ENCODE results near the gene GDF10. TPM values are rescaled to one million over a fixed set of nuclear protein-coding genes. Genes with fewer than 3 reads are reported as not detected.

The GDF10 gene
- 0.57 and 46.8 TPM in 2 replicates for total RNA-seq (ENCODE audit: low replicate concordance)
- long read RNA-seq, result 0 reads

- Mint-ChIP-seq H3K27ac (no peak within 1 kb of the TSS), H3K4me1 (ENCODE audit: unreplicated experiment) (peaks cover 51% of the 10 kb centered on the region), H3K4me3 (peak within 1 kb of the TSS; percentile 91), H3K9me3 (no peaks in the 10 kb centered on the region), H3K36me3 (peaks cover 4% of the 10 kb centered on the region), H3K27me3 (peaks cover 83% of the 10 kb centered on the region)
- no peak for DNase-seq (ENCODE audit: extremely low spot score, unreplicated experiment)
- TF ChIP-seq, protein P1, sequence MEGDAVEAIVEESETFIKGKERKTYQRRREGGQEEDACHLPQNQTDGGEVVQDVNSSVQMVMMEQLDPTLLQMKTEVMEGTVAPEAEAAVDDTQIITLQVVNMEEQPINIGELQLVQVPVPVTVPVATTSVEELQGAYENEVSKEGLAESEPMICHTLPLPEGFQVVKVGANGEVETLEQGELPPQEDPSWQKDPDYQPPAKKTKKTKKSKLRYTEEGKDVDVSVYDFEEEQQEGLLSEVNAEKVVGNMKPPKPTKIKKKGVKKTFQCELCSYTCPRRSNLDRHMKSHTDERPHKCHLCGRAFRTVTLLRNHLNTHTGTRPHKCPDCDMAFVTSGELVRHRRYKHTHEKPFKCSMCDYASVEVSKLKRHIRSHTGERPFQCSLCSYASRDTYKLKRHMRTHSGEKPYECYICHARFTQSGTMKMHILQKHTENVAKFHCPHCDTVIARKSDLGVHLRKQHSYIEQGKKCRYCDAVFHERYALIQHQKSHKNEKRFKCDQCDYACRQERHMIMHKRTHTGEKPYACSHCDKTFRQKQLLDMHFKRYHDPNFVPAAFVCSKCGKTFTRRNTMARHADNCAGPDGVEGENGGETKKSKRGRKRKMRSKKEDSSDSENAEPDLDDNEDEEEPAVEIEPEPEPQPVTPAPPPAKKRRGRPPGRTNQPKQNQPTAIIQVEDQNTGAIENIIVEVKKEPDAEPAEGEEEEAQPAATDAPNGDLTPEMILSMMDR (conservative IDR thresholded peaks at IDR 0.05), result no peak
These were observed at the start of gene GDF10 for GRCh38 chr10:47299611-47300428. Gene GDF10 (plus strand): TSS chr10:47300197. CDS start chr10:47300652, 455 bp downstream.

DNA sequence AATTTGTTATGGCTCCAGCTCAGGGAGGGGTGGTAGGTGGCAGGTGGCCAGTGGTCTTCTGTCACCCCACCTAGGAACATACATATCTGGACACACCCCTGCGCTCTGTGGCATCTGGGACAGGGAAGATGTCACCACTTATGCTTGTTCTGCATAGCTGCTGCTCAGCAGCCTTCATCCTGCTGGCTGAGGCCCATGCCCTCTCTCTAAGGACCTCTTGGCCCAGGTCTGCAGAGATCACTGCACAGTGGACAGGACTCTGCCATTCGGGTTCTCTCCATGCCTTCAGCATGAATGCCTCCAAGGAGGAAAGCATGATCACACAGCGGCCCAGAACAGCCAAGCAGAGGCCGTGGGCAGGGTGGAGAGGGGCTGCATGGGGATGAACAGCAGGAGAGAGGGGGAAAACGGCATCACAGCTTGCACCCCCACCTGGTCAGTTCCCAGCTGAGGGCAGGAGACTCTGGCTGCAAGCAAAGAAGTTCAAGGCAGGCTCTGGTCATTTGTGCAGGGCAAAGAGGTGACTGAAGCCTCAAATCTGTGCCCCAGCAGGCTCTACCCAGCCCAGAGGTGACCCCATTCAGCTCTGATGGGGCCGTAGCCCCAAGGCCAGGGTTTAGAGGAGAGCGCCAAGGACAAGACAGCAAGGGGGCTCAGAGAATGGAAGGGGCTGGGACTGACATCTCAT is 47.8 kb upstream of the GDF10 start:
- no peak overlapping the region for H3K27ac Mint-ChIP-seq
- H3K27me3 Mint-ChIP-seq, result peaks cover 5% of the 10 kb centered on the region
- H3K36me3 Mint-ChIP-seq, result no peaks in the 10 kb centered on the region
- no peaks in the 10 kb centered on the region for H3K9me3 Mint-ChIP-seq
- DNase-seq (ENCODE audit: extremely low spot score, unreplicated experiment), result no peak
- H3K4me3 Mint-ChIP-seq, result no peak overlapping the region
- TF ChIP-seq, protein P1 (conservative IDR thresholded peaks at IDR 0.05), result no peak
- H3K4me1 Mint-ChIP-seq (ENCODE audit: unreplicated experiment), result peaks cover 5% of the 10 kb centered on the region

GRCh38 chr10:47253030-47253637 is 46.9 kb upstream of the GDF10 start:
- no peaks in the 10 kb centered on the region for H3K9me3 Mint-ChIP-seq
- no peaks in the 10 kb centered on the region for H3K36me3 Mint-ChIP-seq
- H3K4me3 Mint-ChIP-seq, result no peak overlapping the region
- peaks cover 5% of the 10 kb centered on the region for H3K4me1 Mint-ChIP-seq (ENCODE audit: unreplicated experiment)
- H3K27me3 Mint-ChIP-seq, result peaks cover 5% of the 10 kb centered on the region
- DNase-seq (ENCODE audit: extremely low spot score, unreplicated experiment), result no peak
- H3K27ac Mint-ChIP-seq, result no peak overlapping the region
- TF ChIP-seq, protein P1 (conservative IDR thresholded peaks at IDR 0.05), result no peak

DNA sequence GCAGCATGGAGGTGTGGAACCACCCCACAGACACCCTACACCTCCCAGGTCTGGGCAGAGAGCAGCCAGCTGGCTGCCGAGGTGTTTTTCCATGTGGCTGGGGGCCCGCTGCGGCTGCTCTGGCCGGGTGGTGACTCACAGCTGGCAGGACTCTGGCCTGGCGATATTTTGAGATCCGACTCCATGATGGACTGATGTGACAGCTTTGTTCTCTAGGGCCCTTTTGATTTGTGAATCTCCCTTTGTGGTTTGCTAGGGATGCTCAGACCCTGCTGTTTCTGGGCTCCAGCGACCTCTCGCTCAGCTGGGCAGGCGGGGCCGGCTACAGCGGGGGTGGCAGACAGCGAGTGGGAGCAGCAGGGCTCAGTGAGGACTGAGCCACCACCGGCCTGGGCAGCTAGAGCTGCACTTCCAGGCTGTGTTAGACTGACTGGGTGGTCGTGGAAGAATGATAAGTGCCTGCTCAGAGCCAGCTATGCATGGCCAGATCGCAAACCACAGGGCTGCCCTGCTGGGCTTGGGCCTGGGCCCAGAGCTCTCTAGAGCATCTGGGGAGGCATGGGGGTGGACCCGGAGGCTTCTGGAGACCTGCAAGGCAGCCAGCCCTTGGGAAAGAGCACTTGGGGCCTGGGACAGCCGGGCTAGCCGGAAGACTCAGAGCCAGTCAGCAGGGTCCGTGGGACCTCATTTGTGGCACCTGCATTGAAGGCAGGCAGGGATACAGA is 46.2 kb upstream of the GDF10 start:
- Mint-ChIP-seq H3K9me3 (no peaks in the 10 kb centered on the region), H3K4me3 (no peak overlapping the region), H3K4me1 (ENCODE audit: unreplicated experiment) (peaks cover 5% of the 10 kb centered on the region), H3K36me3 (no peaks in the 10 kb centered on the region), H3K27ac (no peak overlapping the region), H3K27me3 (peaks cover 5% of the 10 kb centered on the region)
- TF ChIP-seq, protein P1 (conservative IDR thresholded peaks at IDR 0.05), result no peak
- DNase-seq (ENCODE audit: extremely low spot score, unreplicated experiment), result no peak

- DNase-seq (ENCODE audit: extremely low spot score, unreplicated experiment), result no peak
- TF ChIP-seq, protein P1 (conservative IDR thresholded peaks at IDR 0.05), result no peak
- peak overlapping the region; percentile 10 for H3K27ac Mint-ChIP-seq
- H3K4me3 Mint-ChIP-seq, result no peak overlapping the region
- H3K36me3 Mint-ChIP-seq, result no peaks in the 10 kb centered on the region
- H3K4me1 Mint-ChIP-seq (ENCODE audit: unreplicated experiment), result peaks cover 5% of the 10 kb centered on the region
- no peaks in the 10 kb centered on the region for H3K9me3 Mint-ChIP-seq
- no peaks in the 10 kb centered on the region for H3K27me3 Mint-ChIP-seq
These were observed 45.4 kb upstream of the GDF10 start for GRCh38 chr10:47254611-47255010.

All from type B pancreatic cell (in vitro differentiated cells).